ENCODE data around the gene SAMHD1.

GRCh38 chr20:36919715-36920333 is 31.7 kb downstream of the SAMHD1 start:
- TF ChIP-seq CTCF (IDR thresholded peaks at IDR 0.05) (peak; percentile 82 to 92 (median 82)), POLR2AphosphoS5 (IDR thresholded peaks at IDR 0.05) (peak in 1 of 2 donors; percentile 19), POLR2A (IDR thresholded peaks at IDR 0.05; ENCODE audit: low read depth) (no peak)

Measured in esophagus muscularis mucosa (tissue), 3 donors.